PFSK-1 (cell line): ENCODE measurements around the gene SLC36A4.

Experiments
- FOXP2 ChIP-seq: optimal IDR thresholded peaks from 2 replicates; pipeline ENCODE3; 2011; ENCODE audit warnings: borderline replicate concordance, control low read depth, inconsistent platforms; ENCODE audit not compliant: insufficient read depth; ENCODE audit errors: extremely low read length, extremely low read depth
- POLR2AphosphoS5 ChIP-seq: IDR thresholded peaks from 2 replicates; pipeline ENCODE4 v1.6.1; 2012; ENCODE audit warnings: low read depth, mild to moderate bottlenecking, control low read depth, low read length, moderate library complexity
- SIN3A ChIP-seq: IDR thresholded peaks from 2 replicates; pipeline ENCODE4 v1.6.1; 2012; ENCODE audit warnings: mild to moderate bottlenecking, low read length, moderate library complexity, borderline replicate concordance; ENCODE audit not compliant: insufficient read depth
- TAF1 ChIP-seq: IDR thresholded peaks from 2 replicates; pipeline ENCODE4 v1.6.1; 2012; ENCODE audit warnings: low read length, control low read depth, borderline replicate concordance; ENCODE audit not compliant: insufficient read depth
- TF ChIP-seq, protein P1 (sequence below), 2 experiments: IDR thresholded peaks; 2 replicates each; pipeline versions ENCODE4 v1.6.1 to v1.8.0; 2011 to 2012; ENCODE audit warnings: low read depth in 2 of 2, low read length in 2 of 2, control low read depth in 1 of 2, inconsistent platforms in 1 of 2, mild to moderate bottlenecking in 1 of 2, moderate library complexity in 1 of 2; ENCODE audit not compliant: insufficient read depth in 1 of 2

Gene SLC36A4

DNA sequence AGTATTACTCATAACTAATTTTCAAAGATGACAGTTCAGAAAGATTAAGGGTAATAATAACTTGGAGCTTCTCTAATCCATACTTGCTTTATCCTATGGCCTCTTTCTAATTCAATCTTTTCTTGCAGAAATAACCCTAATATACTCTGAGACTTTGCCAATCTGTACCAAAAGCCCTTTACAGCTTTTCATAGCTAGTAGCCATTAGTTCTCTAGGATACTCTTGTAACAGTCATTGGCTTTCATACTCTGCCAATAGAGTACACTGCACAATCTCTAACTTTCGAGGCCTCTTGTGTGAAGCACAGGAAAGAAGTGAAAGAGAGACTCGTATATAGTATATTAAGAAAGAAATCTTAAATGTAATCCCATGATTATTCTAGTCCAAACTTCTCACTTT, 38.1 kb downstream of the SLC36A4 start:
- TF ChIP-seq TAF1: no peak

DNA sequence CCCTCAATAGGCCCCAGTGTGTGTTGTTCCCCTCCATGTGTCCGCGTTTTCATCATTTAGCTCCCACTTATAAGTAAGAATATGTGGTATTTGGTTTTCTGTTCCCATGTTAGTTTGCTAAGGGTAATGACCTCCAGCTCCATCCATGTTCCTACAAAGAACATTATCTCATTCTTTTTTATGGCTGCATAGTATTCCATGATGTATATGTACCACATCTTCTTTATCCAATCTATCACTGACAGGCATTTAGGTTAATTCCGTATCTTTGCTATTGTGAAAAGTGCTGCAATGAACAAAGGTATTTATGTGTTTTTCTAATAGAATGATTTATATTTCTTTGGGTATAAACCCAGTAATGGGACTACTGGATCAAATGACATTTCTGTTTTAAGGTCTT, 42.1 kb downstream of the SLC36A4 start:
- no peak for TF ChIP-seq TAF1
- no peak for TF ChIP-seq POLR2AphosphoS5
- TF ChIP-seq SIN3A: no peak
- TF ChIP-seq, protein P1, sequence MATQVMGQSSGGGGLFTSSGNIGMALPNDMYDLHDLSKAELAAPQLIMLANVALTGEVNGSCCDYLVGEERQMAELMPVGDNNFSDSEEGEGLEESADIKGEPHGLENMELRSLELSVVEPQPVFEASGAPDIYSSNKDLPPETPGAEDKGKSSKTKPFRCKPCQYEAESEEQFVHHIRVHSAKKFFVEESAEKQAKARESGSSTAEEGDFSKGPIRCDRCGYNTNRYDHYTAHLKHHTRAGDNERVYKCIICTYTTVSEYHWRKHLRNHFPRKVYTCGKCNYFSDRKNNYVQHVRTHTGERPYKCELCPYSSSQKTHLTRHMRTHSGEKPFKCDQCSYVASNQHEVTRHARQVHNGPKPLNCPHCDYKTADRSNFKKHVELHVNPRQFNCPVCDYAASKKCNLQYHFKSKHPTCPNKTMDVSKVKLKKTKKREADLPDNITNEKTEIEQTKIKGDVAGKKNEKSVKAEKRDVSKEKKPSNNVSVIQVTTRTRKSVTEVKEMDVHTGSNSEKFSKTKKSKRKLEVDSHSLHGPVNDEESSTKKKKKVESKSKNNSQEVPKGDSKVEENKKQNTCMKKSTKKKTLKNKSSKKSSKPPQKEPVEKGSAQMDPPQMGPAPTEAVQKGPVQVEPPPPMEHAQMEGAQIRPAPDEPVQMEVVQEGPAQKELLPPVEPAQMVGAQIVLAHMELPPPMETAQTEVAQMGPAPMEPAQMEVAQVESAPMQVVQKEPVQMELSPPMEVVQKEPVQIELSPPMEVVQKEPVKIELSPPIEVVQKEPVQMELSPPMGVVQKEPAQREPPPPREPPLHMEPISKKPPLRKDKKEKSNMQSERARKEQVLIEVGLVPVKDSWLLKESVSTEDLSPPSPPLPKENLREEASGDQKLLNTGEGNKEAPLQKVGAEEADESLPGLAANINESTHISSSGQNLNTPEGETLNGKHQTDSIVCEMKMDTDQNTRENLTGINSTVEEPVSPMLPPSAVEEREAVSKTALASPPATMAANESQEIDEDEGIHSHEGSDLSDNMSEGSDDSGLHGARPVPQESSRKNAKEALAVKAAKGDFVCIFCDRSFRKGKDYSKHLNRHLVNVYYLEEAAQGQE (IDR thresholded peaks at IDR 0.05; ENCODE audit: insufficient read depth in 1 of 2, low read depth in 2 of 2, low read length in 2 of 2): no peak
- TF ChIP-seq FOXP2: no peak

DNA sequence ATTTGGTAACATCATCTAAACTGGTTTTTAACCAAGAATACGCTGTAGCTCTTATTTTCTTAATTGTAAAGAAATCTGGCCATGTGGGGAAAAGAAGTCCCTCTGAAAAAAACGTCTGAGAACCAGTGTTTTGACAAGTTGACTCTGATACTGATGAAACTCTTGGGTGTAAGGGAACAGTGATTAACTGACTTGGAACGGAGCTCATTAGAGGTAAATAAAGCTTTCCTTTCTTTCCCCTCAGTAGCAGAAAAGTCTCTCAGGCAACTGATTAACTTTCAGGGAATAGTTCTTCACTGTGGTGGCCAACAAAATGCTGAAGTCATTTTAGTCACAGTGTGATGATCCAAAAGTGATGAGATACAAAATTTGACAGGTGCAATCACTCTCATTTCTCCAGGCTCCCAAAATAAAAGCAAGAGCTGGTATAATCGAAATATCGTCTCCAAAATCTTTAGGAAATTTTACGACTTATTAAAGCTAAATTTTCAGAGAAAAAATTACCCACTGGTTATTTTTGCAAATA, 52.3 kb downstream of the SLC36A4 start:
- no peak for TF ChIP-seq SIN3A
- no peak for TF ChIP-seq TAF1
- no peak for TF ChIP-seq POLR2AphosphoS5
- TF ChIP-seq, protein P1 (IDR thresholded peaks at IDR 0.05; ENCODE audit: insufficient read depth in 1 of 2, low read depth in 2 of 2, low read length in 2 of 2): no peak
- TF ChIP-seq FOXP2: no peak

DNA sequence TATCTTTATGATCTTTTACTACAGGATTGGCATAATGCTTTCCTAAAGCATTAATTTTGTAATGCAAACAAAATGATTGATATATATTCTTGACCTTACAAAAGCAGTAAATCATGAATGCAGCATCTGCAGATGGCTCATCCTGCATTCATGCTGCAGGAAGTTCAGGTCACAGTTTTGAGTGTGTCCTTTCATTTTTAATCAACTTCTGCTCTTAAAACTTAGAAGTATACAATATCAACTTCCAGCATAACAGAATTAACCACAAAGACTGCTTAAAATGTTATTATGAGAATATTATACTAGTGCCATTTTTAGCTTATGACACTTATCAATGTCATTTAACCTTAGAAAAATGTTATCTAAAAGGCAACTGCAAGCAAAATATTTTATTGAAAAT, 54.0 kb downstream of the SLC36A4 start:
- TF ChIP-seq SIN3A: no peak
- TF ChIP-seq POLR2AphosphoS5: no peak
- TF ChIP-seq FOXP2: no peak
- TF ChIP-seq TAF1: no peak
- TF ChIP-seq, protein P1 (IDR thresholded peaks at IDR 0.05; ENCODE audit: insufficient read depth in 1 of 2, low read depth in 2 of 2, low read length in 2 of 2): no peak

DNA sequence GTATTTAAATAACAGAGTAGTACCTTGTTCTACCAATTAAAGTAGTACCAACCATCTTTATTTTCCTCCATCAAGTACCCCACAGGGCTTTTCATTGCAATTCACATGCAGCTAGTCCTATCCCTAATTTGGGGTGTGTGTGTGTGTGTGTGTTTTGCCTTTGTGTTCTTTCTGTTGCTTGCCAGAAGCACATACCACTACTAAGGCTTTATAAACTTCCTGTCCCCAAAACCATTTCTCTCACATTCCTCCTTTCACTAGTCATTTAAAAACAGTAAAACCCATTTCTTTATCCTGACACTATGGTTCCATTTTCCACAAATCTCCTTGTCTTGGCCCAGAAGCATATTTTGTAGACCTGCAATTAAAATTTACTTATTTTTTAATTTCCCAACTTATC, 54.6 kb downstream of the SLC36A4 start:
- TF ChIP-seq SIN3A (no peak), TAF1 (no peak), POLR2AphosphoS5 (no peak), FOXP2 (no peak)
- TF ChIP-seq, protein P1 (IDR thresholded peaks at IDR 0.05; ENCODE audit: insufficient read depth in 1 of 2, low read depth in 2 of 2, low read length in 2 of 2): no peak
